Raji (cell line): ENCODE measurements around the gene CYP24A1.

Source experiments
- POLR2A ChIP-seq: IDR thresholded peaks from 2 replicates; pipeline ENCODE4 v1.6.1; 2011; ENCODE audit warnings: low read depth, low read length, control low read depth; ENCODE audit not compliant: insufficient read depth

CYP24A1 gene

GRCh38 chr20:54158856-54159418 lies 14.8 kb downstream of the CYP24A1 start:
- no peak for TF ChIP-seq POLR2A

- TF ChIP-seq POLR2A: no peak
Observed at GRCh38 chr20:54158226-54158625, 15.6 kb downstream of the CYP24A1 start.

- TF ChIP-seq POLR2A: no peak
Observed at GRCh38 chr20:54156981-54157835, 16.6 kb downstream of the CYP24A1 start.

GRCh38 chr20:54156522-54156921 lies 17.3 kb downstream of the CYP24A1 start:
- TF ChIP-seq POLR2A: no peak

- no peak for TF ChIP-seq POLR2A
Observed at GRCh38 chr20:54155736-54156317, 18.0 kb downstream of the CYP24A1 start.

- no peak for TF ChIP-seq POLR2A
Observed at GRCh38 chr20:54154439-54154838, 19.3 kb downstream of the CYP24A1 start.

- TF ChIP-seq POLR2A: no peak
Observed at GRCh38 chr20:54153847-54154246, 19.9 kb downstream of the CYP24A1 start.

- no peak for TF ChIP-seq POLR2A
Observed at GRCh38 chr20:54153041-54153327, 20.8 kb downstream of the CYP24A1 start.

- no peak for TF ChIP-seq POLR2A
Observed at GRCh38 chr20:54152227-54153040, 21.4 kb downstream of the CYP24A1 start.

- no peak for TF ChIP-seq POLR2A
Observed at GRCh38 chr20:54151511-54152226, 22.1 kb downstream of the CYP24A1 start.

GRCh38 chr20:54151075-54151439 lies 22.7 kb downstream of the CYP24A1 start:
- TF ChIP-seq POLR2A: no peak

- TF ChIP-seq POLR2A: no peak
Observed at GRCh38 chr20:54149765-54150264, 24.0 kb downstream of the CYP24A1 start.

GRCh38 chr20:54148947-54149764 lies 24.6 kb downstream of the CYP24A1 start:
- TF ChIP-seq POLR2A: no peak

- no peak for TF ChIP-seq POLR2A
Observed at GRCh38 chr20:54146672-54147071, 27.1 kb downstream of the CYP24A1 start.
